HG03025 (cell line): ENCODE measurements around the gene MAPK9.

Experiments used
- ATAC-seq: cut with Tn5 transposase; IDR thresholded peaks from one replicate; pipeline ENCODE4 v1.9.1; 2021; ENCODE audit warnings: mild to moderate bottlenecking, moderate library complexity; ENCODE audit not compliant: unreplicated experiment, low FRiP score

The MAPK9 gene

GRCh38 chr5:180297587-180298282 is 5.9 kb upstream of the MAPK9 start:
- no peak for ATAC-seq

- no peak for ATAC-seq
Observed at GRCh38 chr5:180296771-180297170, 4.9 kb upstream of the MAPK9 start.

GRCh38 chr5:180294913-180295555 is 3.2 kb upstream of the MAPK9 start:
- no peak for ATAC-seq

DNA sequence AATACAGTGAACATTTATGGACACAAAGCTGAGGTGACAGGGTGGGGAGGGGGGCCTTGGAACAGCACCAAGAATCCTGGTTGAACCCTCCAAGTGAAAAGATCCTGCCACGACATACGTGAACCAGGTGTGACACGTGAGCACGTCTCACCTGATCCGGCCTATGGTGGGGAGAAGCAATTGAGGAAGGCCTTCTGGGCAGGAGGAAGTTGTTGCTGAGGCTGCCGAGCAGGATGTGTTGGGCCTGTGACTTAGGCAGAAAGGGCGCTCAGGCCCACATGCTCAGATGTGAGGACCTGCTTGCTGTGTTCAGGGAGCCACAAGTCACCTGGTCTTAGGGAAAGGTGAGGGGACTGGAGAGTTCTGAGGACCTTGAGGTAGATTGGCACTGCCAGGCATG is 2.5 kb upstream of the MAPK9 start:
- ATAC-seq = no peak

- ATAC-seq = peak; percentile 34
Observed at GRCh38 chr5:180291234-180291940, 496 bp downstream of the MAPK9 start.

- no peak for ATAC-seq
Observed at GRCh38 chr5:180290568-180291233, 1.2 kb downstream of the MAPK9 start.

GRCh38 chr5:180289966-180290365 is 1.9 kb downstream of the MAPK9 start:
- no peak for ATAC-seq

DNA sequence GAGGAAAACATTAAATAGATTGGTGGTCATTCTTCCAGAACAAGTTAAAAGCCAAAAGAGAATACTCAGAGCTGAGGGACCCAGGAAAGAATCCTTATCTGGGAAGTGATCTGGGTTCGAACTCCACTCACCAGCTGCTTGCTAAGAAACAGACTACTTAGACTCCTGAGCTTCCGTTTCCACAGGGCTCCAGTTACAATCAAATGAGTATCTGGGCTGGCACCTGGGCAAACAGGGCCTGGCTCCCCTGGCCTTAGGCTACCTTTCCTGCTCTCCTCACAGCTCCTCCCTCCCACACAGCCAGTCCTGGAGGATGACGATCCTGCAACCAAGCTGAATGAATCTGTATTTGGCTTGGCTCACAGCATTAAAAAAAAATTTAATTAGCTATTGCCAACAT is 2.5 kb downstream of the MAPK9 start:
- no peak for ATAC-seq

GRCh38 chr5:180287868-180288267 is 4.0 kb downstream of the MAPK9 start:
- ATAC-seq = no peak

DNA sequence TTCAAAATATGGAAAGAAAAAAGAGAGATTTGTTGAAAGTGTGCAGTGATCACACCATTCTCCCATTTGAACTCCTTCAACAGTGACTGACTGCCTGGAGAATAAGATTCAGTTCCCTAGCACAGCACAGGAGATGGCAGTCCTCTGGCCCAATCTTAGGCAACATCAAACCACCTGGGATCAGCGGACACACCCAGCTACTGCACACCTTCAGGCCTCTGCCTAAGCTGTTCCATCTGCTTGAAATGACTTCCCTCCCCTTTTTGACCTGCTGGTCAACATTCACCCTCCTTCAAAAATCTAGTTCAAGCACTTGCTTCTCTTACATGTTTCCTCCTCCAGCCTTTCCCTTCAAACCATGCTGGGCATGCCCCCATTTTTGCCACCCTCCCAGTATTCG is 4.5 kb downstream of the MAPK9 start:
- no peak for ATAC-seq

GRCh38 chr5:180284149-180284548 is 7.7 kb downstream of the MAPK9 start:
- no peak for ATAC-seq

DNA sequence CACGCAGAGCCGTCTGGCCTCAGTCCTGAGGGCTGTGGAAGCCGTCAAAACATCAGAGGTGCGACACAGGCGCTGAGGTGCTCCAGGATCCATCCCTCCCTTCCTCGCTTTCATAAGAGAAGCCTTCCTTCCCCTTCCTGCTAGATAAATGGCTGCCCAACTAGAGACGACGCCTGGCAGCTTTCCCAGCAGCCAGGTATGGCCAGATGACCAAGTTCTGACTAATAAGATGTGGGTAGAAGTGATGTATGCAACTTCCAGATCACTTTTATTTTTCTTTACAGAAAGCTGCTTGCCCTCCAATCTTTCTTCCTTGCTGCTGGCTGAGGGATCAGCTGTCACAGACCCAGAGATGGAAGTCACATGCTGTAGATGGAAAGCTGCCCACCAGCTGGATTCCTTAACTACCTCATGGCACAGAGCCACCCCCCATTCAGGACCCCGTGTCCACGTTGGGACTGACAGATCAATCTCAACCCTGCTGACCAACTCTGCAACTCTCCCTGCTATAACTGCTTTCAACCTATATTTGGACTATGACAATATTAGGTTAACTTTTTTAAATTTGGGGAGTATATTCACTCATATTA is 8.8 kb downstream of the MAPK9 start:
- no peak for ATAC-seq

DNA sequence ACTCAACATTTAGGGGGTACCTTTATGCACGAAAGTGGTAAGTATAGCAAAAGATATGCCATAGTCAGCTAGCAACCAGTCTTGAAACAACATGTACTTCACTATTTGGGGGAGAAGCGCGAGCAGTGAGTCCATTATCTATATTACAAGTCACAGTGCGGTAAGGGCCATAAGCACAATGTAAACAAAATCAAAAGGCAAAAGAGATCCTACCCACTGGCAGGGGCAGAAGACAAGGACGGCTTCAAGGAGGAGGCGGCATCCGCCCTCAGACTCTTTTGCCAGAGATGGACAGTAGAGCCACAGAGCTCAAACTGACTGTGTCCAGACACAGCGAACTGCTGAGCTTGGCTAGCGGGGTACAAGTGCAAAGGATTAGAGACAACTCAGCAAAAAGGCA is 9.6 kb downstream of the MAPK9 start:
- ATAC-seq = no peak

GRCh38 chr5:180281706-180282105 is 10.2 kb downstream of the MAPK9 start:
- no peak for ATAC-seq

DNA sequence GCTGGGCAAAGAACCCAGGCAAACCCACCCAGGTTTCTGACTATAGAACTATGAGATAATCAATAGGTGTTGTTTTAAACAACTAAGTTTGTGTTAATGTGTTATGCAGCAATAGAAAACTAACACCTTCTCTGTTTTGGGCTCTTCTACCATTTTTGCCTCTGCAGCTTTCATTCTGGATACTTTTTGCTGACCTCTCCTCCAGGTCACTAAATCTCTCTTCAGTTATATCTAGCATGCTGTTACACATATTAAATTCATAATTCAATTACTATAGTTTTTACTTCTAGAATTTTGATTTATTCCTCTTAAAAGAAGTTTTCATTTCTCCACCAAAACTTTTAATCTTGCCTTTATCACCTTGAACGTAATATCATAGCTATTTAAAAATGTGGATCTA is 17.2 kb downstream of the MAPK9 start:
- ATAC-seq = no peak

DNA sequence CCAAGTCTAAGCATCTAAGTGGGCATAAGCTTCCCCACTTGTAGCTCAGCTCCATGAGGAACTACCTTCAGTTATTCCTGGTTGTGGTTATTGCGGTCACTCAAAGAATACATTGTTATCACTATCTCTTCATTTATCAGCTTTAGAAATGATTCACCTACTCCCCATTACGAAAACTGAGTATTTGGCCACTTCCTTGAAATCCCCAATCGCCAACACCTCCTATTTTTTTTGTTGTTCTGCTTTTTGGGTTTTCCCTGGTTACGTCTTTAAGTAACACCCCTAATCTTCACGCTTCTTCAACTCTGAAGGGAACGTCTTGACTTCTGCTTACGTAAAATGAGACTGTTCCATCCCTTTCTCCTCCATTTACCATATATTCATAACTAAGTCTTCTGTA is 20.7 kb downstream of the MAPK9 start:
- ATAC-seq = no peak

DNA sequence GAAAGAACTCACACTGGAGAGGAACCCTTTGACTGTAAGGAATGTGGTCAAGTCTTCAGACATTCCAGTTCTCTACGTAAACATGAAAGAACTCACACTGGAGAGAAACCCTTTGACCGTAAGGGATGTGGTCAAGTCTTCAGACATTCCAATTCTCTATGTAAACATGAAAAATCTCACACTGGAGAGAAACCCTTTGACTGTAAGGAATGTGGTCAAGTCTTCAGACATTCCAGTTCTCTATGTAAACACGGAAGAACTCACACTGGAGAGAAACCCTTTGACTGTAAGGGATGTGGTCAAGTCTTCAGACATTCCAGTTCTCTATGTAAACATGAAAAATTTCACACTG is 32.6 kb downstream of the MAPK9 start:
- ATAC-seq = no peak

- no peak for ATAC-seq
Observed at GRCh38 chr5:180253036-180253824, 38.7 kb downstream of the MAPK9 start.

GRCh38 chr5:180251887-180252286 is 40.0 kb downstream of the MAPK9 start:
- no peak for ATAC-seq

DNA sequence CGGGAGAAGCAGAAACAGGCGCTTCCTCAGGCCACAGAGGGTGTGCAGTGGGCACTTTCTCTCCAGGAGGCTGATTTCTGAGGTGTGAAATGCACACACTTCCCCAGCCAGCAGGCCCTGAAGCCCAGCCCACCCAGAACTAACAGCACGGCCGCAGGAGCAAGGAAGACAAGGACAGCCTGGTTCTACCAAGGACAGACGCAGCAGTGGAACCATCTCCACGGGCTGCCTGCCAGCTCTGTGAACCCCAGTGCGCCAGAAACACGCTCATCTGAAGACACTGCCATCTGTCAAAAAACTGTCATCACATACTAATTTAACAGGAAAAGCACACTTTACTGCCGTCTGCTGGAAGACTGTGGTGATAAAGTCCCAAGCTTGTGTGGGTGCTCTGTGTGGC is 40.7 kb downstream of the MAPK9 start:
- no peak for ATAC-seq
